Sciatic nerve (tissue), 2 donors: ENCODE results near the gene DDX52. TPM values are rescaled to one million over a fixed set of nuclear protein-coding genes. Genes with fewer than 3 reads are reported as not detected.
"Not testable (repeated sequence)": the region's sequence is repeated elsewhere in the genome, so short reads cannot be mapped to it uniquely, and the experiment has no call there.

Source experiments
- ATAC-seq: fragments of 200-7000 bp; cut with Tn5 transposase; one replicate; pipeline ENCODE4 v1.9.1; 2020; ENCODE audit warnings: mild to moderate bottlenecking, moderate library complexity
- DNase-seq: peaks from one replicate; pipeline ENCODE4 v3.0.0-alpha.2; 2020; ENCODE audit warnings: low spot score
- intact Hi-C: fragments of 100-400 bp; cut with DNase I; formaldehyde crosslinking; loops from one replicate; pipeline ENCODE4 v1.14.2; 2022
- total RNA-seq: library from RNA; stranded (reverse); fragmentation: NEBNext Ultra II Directional; extraction: Animal tissue kit (Norgen Biotek cat#: 25700); gene quantifications from one replicate; pipeline ENCODE4 v1.2.1, GENCODE V29; 2021
- donor health status: DM: no; HTN: no; CAD: no.
- donor health status: DM: no; HTN: no; CAD: no.

The DDX52 gene, protein sequence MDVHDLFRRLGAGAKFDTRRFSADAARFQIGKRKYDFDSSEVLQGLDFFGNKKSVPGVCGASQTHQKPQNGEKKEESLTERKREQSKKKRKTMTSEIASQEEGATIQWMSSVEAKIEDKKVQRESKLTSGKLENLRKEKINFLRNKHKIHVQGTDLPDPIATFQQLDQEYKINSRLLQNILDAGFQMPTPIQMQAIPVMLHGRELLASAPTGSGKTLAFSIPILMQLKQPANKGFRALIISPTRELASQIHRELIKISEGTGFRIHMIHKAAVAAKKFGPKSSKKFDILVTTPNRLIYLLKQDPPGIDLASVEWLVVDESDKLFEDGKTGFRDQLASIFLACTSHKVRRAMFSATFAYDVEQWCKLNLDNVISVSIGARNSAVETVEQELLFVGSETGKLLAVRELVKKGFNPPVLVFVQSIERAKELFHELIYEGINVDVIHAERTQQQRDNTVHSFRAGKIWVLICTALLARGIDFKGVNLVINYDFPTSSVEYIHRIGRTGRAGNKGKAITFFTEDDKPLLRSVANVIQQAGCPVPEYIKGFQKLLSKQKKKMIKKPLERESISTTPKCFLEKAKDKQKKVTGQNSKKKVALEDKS
- 17.5 TPM for total RNA-seq

DNA sequence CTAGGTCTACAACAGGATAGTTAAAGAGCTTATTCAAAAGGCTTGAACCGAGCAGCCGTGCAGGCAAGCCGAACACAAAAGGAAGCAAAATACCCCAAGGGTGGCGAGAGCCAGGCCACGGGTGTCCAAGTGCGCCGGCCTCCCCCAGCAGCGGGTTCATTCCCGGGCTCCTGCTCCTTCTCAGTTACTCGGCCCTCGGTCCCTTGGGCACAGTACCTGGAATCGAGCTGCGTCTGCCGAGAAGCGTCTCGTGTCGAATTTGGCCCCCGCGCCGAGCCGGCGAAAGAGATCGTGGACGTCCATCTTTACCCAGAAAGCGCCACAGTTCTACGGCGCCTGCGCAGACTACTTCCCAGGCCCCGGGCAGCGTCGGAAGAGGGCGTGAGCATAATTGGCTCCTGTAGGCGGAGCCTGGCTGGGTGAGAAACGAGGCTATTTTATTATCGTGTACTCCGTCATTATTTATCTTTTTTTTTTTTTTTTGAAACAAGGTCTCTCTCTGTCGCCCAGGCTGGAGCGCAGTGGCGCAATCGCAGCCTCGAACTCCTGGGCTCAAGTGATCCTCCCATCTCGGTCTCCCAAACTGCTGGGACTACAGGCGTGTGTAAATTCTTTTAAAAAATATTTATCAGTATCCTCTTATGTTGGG, at the start of gene DDX52:
DDX52 (minus strand) TSS at position 329 of the 649 bp plus-strand sequence; CDS start at position 303, 26 bp downstream.
- DNase-seq (peak; percentile 94), ATAC-seq (peak; percentile 100)
- intact Hi-C loops, result no loop called here

DNA sequence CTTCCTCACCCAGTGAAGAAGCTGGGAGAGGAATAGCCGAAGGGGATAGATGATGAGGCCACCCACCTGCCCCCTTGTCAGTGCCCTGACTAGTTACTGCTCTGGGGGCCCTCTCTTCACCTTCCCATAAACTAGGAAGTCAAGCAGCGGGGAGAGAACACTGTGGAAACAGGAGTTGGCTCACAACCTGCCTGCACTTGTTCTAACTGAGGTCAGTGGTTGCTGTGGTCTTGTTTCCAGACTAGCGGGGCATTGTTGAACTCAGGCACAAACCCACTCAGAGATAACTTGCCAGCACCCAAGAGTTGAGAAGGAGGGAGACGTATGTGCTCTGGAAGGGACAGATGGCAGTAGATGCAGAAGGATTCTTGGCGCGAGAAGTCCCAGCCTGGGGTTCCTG, 48.6 kb upstream of the DDX52 start:
- intact Hi-C loops, result no loop called here
- no peak for ATAC-seq
- DNase-seq, result no peak

DNA sequence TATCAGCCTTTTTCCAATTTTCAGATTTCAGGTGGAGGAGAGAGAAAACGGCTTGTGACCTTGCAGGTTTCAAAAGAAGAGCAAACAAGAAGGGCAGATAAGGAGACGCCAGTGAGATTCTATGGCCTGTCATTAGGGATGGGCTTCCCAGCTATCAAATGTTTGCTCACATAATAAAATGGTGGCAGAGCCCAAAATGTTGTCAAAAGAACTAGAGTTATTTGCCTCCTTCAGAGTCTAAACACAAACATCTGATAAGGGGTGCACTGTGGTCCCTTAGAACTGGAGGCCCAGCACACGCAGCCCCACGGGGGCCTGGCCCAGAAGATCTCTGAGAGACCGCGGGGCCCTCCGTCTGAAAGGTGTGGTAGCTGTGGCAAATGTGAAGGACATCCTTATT, 46.1 kb upstream of the DDX52 start:
- no peak for DNase-seq
- intact Hi-C loops, result no loop called here
- no peak for ATAC-seq

DNA sequence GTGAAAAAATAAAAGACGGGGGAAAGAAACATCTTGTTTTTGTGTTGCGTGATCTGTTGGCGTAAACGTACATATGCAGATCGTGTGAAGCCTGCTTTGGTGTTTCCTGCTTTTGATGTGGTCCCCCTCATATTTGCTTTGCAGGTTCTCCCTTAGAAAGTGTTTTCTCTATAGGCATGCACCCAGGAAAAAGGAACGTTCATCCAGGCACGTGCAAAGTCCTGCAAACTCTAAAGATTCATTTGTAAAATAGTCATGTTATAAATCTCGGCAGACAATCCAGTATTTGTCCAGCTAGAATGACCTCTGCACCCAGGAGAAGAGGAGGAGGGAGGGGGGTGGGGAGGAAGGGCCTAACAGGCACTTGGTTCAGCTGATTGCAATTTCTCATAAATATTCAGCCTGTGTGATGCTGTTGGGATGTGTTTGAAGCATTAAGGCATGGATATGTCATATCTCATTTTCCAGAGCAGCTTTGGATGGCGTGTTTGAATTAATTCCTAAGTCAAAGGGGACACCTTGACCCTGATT, 40.3 kb upstream of the DDX52 start:
- intact Hi-C loops, result no loop called here
- ATAC-seq (no peak), DNase-seq (no peak)

DNA sequence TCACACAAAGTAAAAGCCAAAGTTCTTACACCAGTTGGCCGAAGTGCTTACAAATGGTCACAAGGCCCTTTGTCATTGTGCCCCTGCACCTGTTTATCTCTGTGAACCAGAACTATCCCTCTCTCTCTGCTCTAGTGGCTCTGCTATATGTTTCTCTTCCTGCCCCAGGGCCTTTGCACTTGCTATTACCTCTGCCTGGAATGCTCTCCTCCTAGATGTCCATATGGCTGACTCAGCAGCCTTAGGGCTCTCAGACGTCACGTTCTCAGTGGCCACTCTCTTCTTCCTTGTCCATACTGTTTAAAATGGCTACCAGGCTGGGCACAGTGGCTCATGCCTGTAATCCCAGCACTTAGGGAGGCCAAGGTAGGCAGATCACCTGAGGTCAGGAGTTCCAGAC, 38.8 kb upstream of the DDX52 start:
- ATAC-seq, result no peak
- intact Hi-C loops, result no loop called here
- DNase-seq, result no peak

DNA sequence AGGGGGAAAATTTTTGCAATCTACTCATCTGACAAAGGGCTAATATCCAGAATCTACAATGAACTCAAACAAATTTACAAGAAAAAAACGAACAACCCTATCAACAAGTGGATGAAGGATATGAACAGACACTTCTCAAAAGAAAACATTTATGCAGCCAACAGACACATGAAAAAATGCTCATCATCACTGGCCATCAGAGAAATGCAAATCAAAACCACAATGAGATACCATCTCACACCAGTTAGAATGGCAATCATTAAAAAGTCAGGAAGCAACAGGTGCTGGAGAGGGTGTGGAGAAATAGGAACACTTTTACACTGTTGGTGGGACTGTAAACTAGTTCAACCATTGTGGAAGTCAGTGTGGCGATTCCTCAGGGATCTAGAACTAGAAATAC, 36.7 kb upstream of the DDX52 start:
- DNase-seq, intact Hi-C loops, ATAC-seq: not testable (repeated sequence)

DNA sequence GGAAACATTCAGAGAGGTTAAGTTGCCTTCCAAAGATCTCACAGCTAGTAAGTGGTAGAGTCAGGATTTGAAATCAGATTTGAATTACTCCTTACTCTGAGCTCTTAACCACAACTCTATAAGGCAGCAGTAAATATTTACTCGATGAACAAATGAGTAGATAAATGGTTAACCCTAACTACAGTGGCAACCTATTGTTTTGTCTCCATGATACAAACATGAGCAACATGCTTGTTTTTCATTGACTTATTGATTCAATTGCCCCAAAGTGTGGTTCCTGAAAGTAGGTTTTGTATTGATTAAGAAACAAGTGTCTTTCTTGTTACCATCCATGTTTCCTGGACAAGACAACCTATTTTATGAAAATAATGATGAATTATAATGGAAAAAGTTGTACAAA, 34.8 kb upstream of the DDX52 start:
- intact Hi-C loops, result no loop called here
- ATAC-seq (no peak), DNase-seq (no peak)

DNA sequence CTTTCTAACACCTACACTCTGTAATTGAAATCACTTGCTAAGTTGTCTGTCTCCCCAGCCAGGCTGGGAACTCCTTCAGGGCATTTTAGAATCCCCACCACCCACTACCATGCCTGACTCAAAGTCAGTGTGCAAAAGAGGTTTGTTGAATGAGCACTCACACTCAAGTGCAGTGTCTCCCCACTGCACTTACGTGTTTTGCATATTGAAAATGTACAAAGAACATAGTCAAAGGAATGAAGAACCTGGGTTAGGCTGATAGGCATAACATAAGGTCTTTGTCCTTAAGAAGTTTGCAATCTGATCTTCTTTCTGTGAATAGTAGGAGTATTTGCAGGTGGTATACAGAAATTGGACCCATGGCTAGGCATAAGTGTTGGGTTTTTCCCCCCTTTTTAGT, 33.8 kb upstream of the DDX52 start:
- intact Hi-C loops, result no loop called here
- DNase-seq, result no peak
- ATAC-seq, result no peak

DNA sequence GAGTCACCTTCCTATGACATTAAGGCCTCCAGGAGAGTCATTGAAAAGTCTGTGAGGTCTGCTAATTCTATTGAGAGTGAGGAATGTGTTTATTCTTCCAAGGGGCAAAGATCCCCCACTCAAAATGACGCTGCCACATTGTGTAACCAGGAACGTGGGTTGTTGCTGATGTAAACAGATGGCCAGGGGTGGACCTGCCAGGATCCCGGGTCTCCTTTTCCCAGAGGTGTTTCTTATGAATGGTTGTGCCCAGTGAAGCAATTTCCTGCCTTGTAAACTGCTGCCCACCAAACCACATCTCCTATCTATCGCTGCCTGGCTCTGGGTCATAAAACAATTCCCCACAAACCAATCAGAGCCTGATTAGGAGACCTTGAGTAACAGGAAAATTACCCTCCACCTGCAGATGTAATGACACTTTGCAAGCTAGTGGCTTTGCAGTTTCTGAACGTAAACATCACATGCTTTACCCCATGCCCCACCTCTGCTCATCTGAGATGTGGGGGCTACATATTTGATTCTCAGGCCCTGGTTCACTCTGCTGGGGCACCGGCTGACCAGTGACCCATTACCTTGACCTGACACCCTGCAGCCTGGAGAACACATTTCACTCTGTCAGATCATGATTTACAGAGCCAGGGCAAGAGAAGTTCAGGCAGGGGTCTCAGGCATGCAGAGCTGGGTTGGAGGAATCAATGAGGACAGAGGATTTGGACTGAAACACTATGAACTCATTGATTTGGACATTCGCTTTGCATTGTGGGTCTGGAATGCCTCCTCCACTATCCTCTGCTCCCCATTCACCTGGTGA, 33.1 kb upstream of the DDX52 start:
- ATAC-seq (no peak), DNase-seq (no peak)
- intact Hi-C loops, result no loop called here

DNA sequence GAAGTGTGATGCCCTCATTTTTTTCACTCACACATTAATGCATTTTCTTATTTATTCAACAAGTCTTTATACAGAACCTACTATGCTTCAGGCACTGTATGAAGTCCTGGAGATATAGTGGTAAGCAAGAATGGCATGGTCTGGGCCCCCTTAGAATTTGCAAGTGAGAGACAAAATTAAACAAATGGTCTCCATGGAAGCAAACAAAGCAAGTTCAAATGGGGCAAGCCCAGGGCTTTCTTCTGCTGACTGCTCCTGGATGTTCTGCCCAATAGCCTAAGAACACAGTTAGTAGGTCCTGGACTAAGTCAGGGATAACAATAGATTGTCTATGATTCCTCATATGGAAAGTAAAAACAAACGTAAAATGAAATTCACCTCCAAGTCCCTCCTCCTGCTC, 31.3 kb upstream of the DDX52 start:
- DNase-seq, result no peak
- intact Hi-C loops, result loop anchor here (2.0 kb wide), 1 partner anchor 28 kb away; no protein-coding TSS in a partner anchor
- ATAC-seq, result no peak

DNA sequence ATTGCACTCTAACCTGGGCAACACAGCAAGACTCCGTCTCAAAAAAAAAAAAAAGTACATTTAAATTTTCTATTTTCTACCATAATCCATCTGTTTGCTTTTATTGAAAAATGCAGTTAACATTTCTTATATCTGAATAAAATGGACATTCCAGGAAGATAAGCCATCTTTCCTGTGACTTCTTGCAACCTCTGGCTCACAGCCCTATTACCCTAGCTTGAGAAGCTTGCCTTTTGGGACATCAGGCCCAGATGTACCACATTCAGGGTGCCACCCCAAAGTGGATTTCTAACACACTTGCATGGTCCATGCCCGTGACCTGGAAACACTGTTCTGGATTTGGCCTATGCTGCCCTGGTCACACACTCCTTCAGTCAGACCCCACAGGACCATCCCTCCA, 30.1 kb upstream of the DDX52 start:
- intact Hi-C loops, result no loop called here
- DNase-seq (no peak), ATAC-seq (no peak)

DNA sequence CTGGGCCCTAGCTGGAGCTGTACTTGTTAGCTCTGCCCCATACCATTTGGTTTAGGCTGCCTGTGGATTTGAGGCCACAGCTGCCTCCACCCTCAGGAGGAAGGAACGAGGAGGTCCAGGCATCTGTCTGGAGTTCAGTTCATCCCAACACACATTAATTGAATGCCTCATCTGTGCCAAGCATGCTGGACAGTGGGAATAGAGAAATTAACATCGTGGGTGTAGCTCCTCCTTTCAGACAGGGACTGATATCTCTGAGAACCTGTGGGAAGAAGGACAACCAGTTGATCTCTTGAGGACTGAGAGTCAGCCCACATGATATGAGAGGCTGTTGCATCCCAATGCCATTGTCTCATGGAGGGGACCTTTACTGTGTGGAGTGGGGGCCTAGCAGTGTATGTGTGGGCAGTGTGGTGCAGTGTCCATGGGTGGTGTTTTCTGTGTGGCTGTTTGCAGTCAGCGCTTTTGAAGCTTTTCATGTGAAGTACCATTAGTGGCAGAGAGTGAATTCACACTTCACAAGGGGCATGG, 29.4 kb upstream of the DDX52 start:
- DNase-seq (no peak), ATAC-seq (no peak)
- intact Hi-C loops, result no loop called here

DNA sequence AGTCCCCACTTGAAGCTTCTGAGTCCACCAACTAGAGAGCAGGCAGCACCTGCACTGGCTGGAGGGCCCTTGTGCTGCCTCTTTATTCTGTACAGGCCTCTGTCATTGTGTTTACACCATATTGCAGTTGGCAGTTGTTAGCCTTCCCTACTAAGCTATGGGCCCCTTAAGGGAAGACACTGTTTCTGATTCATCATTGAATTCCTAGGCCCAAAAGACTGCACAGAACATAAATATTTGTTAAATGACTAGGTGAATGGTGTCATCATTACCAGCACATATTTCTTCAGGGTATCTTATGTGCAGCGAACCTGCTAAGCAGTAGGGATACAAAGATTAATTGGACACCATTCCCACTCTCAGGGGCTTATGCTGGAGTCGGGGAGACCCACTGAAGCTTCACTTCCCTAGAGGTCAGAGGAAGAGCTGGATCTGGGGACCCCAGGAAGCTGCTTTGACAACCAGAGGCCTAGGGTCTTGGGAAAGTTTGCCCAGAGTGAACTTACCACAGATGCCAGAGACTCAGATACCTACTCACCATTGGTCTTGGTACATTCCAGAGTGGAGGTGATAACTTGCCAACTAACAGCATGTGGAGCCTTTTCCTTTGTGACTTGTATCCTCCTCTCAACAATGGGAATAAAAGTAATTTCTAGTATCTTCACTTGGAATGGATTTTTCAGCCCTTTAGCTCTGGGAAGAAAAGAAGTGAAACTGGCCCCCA, 28.7 kb upstream of the DDX52 start:
- ATAC-seq, result no peak
- intact Hi-C loops, result no loop called here

DNA sequence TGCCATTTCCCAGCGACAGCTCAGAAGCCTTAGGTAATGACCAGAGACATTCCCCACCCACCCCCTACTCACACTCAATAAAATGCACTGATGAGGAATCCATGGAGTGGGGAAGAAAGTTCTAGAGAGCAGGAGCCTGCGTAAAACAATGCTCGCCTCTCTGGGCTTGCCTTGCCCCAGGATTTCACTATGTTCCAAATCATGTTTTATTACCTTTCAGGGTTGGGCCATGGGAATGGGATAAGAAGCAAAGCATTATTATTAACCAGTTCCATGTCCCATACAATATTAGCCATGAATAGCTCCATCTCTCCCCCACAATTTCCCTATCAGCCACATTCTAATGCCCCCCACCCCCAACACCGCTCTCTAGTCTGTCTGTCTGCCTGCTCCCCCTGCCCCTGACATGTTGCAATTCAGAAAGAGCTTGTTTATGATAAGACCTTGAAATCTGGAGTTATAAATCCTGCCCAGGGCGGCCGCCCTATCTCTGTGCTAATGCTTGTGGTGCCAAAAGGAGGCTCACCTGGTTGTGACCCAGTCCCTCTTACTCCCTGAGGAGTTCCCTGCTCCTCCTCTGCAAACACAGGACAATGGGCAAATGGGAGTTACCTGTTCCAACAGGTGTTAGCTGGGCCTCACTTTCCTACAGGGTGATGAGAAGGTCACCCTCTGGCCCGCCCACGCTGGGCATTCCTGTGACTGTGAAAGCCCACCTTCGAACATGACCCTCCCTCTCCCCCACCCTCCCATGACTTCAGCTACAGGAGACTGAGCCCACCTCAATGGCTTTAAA, 28.0 kb upstream of the DDX52 start:
- DNase-seq (no peak), ATAC-seq (no peak)
- intact Hi-C loops, result no loop called here

More for the DNA sequence above, 28.7 kb upstream of the DDX52 start:
- DNase-seq, result no peak

DNA sequence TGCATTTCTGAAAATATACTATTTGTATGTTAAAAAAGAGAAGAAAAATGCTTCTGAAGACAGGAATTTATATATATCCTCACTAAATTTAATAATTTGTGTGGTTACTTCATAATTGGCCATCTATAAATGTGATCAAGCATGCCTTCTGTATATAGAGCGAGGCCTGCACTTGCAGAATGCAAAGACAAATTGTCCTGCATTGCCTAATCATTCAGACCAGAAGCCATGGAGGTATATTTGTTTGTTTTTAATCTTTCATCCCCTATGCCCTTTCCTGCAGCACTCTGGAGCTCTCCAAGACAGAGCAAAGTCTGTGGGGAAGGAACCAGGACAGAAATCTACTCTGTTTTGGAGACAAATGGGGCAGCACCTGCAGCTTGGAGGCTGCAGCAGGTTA, 23.8 kb upstream of the DDX52 start:
- no peak for ATAC-seq
- no peak for DNase-seq
- intact Hi-C loops, result no loop called here

DNA sequence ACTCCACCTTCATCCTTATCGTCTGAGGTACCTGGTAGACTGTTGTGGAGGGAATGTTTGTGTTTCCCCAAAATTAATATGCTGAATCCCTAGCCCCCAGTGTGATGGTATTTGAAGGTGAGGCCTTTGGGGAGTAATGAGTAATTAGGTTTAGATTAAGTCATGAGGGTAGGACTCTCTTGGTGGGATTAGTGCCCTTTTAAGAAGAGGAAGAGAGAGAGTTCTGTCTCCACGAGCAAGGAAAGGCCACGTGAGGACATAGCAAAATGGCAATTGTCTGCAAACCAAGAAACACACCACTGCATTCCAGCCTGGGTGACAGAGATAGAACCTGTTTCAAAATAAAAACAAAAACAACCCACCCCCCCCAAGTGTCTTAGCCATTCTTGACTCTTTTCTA, 21.0 kb upstream of the DDX52 start:
- ATAC-seq (no peak), DNase-seq (no peak)
- intact Hi-C loops, result no loop called here

DNA sequence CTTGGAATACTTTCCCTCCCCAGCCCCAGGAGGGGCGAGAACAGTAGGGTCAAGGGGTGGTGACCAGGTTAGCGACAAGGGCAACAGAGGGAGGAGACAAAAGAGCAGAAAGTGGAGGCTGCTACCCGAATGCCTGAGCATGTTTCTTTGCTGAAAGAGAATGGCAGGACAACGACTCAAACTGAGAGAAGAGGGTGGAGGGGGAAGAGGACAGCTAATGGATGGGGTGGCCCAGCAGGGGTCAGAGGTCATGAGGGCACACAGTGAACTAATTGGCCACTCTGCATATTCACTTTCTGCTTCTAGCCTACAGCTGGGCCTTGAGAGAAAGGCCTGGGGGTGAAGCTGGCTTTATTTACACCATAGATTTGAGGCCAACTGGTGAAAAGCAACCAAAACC, 19.1 kb upstream of the DDX52 start:
- no peak for ATAC-seq
- no peak for DNase-seq
- intact Hi-C loops, result no loop called here
